Kidney epithelial cell (primary cell): ENCODE data around the gene TLE3. TPM values are rescaled to one million over a fixed set of nuclear protein-coding genes. Genes with fewer than 3 reads are reported as not detected.

Experiments
- DNase-seq: peaks from one replicate; pipeline ENCODE4 v3.0.0-alpha.2; 2010; ENCODE audit warnings: low read depth
- H3K27me3 ChIP-seq: 2 replicates; pipeline ENCODE4 v1.6.0; 2011; ENCODE audit warnings: low read length; ENCODE audit not compliant: control insufficient read depth, insufficient read depth
- H3K36me3 ChIP-seq: 2 replicates; pipeline ENCODE4 v1.5.1; 2011; ENCODE audit warnings: low read length; ENCODE audit not compliant: control insufficient read depth, insufficient read depth
- H3K4me3 ChIP-seq: 2 replicates; pipeline ENCODE4 v1.5.1; 2011; ENCODE audit warnings: low read depth, mild to moderate bottlenecking, control low read depth, low read length
- total RNA-seq: library from RNA; depleted of rRNA; stranded (reverse); fragments of >200 nt; gene quantifications from 2 replicates; pipeline ENCODE4 v1.2.3, GENCODE V29; 2015
- TF ChIP-seq, protein P1 (sequence below): IDR thresholded peaks from 2 replicates; pipeline ENCODE4 v1.5.1; 2011; ENCODE audit warnings: mild to moderate bottlenecking, moderate library complexity, low read length, control low read depth, inconsistent platforms; ENCODE audit not compliant: insufficient read depth, poor library complexity, severe bottlenecking

Gene TLE3
- total RNA-seq, 1 donor from 2014 or later = 67.5 TPM

DNA sequence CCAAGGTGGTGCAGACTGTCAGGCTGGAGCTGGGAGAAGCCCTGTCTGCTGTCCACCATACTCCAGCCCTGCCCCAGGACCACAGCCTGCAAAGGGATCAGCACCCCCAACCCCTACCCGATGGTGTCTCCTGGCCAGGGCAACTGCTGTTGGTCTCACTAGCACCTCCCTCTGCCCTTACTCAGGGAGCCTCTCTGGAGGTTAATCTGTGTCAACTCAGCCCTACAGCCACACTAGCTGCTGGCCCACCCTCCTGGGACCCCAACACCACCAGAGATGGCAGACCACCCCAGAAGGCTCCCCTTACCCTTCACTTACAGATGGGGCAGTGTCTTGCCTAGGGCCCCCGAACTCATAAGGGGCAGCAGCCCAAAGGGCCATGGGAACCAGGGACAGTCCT is 65.2 kb downstream of the TLE3 start:
- H3K36me3 ChIP-seq = no peaks in the 10 kb centered on the region
- peaks cover 33% of the 10 kb centered on the region for H3K27me3 ChIP-seq
- TF ChIP-seq, protein P1, sequence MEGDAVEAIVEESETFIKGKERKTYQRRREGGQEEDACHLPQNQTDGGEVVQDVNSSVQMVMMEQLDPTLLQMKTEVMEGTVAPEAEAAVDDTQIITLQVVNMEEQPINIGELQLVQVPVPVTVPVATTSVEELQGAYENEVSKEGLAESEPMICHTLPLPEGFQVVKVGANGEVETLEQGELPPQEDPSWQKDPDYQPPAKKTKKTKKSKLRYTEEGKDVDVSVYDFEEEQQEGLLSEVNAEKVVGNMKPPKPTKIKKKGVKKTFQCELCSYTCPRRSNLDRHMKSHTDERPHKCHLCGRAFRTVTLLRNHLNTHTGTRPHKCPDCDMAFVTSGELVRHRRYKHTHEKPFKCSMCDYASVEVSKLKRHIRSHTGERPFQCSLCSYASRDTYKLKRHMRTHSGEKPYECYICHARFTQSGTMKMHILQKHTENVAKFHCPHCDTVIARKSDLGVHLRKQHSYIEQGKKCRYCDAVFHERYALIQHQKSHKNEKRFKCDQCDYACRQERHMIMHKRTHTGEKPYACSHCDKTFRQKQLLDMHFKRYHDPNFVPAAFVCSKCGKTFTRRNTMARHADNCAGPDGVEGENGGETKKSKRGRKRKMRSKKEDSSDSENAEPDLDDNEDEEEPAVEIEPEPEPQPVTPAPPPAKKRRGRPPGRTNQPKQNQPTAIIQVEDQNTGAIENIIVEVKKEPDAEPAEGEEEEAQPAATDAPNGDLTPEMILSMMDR = no peak
- H3K4me3 ChIP-seq = no peak overlapping the region
- no peak for DNase-seq

DNA sequence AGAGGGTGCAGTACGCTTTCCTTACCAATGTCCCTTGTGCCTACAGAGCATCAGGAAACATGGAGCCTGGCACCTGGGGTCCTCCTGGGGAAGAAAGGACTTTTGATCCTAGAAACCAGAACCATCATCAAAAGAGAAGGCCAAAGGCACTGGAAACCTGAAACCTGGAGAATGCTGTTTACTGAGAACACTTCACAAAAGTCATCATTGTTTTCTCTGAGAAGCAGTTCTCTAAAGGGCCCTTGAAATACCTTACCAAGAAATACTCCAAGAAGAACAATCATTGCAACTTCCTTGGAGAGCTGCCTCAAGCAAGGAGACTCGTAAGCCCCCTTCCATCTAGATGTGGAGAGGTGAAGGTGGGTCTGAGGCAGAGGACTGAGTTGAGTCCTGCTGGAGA is 66.0 kb downstream of the TLE3 start:
- Histone ChIP-seq H3K36me3 (no peaks in the 10 kb centered on the region), H3K4me3 (no peak overlapping the region), H3K27me3 (peaks cover 36% of the 10 kb centered on the region)
- no peak for DNase-seq
- TF ChIP-seq, protein P1 = no peak

DNA sequence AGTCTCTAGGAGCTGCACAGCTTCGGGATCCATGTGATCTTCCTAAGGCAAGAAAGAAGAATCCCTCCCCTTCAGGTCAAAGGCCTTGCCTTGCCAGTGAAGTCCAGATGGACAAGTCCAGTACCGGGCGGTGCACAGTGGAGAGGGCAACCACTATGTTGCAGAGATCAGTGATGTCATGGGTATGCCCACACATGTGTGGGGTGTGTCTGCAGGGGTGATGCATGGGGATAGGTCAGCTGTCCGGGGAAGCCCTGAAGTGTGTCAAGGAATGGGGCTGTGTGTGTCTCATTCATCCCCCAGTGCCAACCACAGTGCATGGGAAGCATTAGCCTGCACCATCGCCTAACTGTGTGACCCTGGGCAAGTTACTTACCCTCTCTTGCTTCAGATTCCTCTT is 66.5 kb downstream of the TLE3 start:
- DNase-seq = no peak
- no peaks in the 10 kb centered on the region for H3K36me3 ChIP-seq
- H3K4me3 ChIP-seq = no peak overlapping the region
- H3K27me3 ChIP-seq = peaks cover 34% of the 10 kb centered on the region
- TF ChIP-seq, protein P1 = no peak

DNA sequence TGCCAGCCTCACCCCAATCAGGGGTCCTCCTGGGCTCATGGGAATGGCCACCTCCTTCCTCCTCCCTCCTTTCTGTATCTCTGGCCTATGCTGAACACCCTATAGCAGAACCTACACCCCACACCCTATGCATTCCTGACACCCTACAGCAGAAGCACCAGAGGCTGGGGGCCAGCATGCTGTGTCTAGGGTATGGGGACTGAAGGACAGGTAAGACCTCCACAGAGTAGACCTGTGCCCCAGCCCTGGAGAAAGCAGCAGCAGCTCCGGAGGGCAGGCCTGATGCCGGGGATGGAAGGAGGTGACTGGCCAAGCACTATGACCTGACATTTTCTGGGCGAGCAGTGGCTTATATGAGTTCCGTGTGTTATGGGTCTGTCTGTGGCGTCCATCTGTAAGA is 66.9 kb downstream of the TLE3 start:
- Histone ChIP-seq H3K36me3 (no peaks in the 10 kb centered on the region), H3K4me3 (no peak overlapping the region), H3K27me3 (peaks cover 37% of the 10 kb centered on the region)
- DNase-seq = no peak
- TF ChIP-seq, protein P1 = no peak

DNA sequence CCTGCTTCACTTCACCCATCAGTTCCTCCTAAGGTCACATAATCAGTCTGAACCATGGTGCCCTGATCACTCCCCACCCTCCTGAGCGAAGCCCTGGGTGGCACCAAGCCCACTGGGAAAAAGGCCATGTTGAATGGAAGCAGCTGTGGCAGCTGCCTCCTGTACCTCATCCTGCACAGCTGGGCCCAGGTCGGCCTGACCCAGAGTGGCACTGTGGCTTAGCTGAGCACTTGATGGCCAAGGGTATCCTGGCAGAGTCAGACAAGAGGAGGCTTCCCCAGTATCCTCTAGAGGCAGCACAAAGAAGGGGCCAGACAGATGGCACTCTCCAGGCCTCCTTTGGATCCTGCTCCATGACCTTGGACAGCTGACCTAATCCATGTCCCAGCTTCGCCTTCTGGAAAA is 68.4 kb downstream of the TLE3 start:
- peaks cover 43% of the 10 kb centered on the region for H3K27me3 ChIP-seq
- no peaks in the 10 kb centered on the region for H3K36me3 ChIP-seq
- TF ChIP-seq, protein P1 = no peak
- H3K4me3 ChIP-seq = no peak overlapping the region
- no peak for DNase-seq

DNA sequence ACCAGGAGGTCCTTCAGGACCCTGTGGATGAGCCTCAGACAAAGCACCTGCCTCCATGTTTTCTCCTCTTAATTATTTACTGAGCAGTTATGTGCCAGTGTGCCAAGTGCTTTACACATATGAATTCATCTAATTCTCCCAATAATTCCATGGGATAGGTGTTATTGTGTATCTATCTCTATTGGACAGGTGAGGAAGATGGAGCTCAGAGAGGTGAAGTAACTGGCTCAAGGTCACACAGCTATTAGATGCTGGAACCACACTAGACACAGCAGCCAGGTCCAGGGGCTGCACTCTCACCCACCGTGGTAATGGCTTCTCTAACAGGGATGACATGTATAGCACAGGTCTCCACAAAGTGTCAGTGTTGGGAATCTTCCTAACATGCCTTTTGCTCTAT is 70.2 kb downstream of the TLE3 start:
- H3K36me3 ChIP-seq = no peaks in the 10 kb centered on the region
- TF ChIP-seq, protein P1 = no peak
- DNase-seq = no peak
- H3K4me3 ChIP-seq = no peak overlapping the region
- H3K27me3 ChIP-seq = peaks cover 29% of the 10 kb centered on the region
